ENCODE measurements around the gene RARS2.
"Not testable (repeated sequence)": the region's sequence is repeated elsewhere in the genome, so short reads cannot be mapped to it uniquely, and the experiment has no call there.

RARS2 gene

GRCh38 chr6:87617405-87617804 lies 27.6 kb upstream of the RARS2 start (continued):
- TF ChIP-seq ZSCAN23 (tag by site-specific recombination; IDR thresholded peaks at IDR 0.05) (no peak), BCL11B (tag by site-specific recombination; IDR thresholded peaks at IDR 0.05; ENCODE audit: low read depth) (no peak)

DNA sequence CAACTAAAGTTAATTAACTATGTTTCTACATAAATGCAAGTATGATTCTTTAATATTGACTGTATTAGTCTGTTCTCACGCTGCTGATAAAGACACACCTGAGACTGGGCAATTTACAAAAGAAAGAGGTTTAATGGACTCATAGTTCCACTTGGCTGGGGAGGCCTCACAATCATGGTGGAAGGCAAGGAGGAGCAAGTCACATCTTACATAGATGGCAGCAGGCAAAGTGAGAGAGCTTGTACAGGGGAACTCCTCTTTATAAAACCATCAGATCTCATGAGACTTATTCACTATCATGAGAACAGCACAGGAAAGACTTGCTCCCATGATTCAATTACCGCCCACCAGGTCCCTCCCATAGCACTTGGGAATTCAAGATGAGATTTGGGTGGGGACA lies 23.2 kb upstream of the RARS2 start:
- peaks cover 50 to 76% of the 10 kb centered on the region in 2 experiments for H3K36me3 ChIP-seq (ENCODE audit: control insufficient read depth in 2 of 2, insufficient read depth in 1 of 2, low read length in 2 of 2)
- POLR2A ChIA-PET; H3K4me1 ChIP-seq (ENCODE audit: control insufficient read depth, insufficient read depth, low read length); H3K9me3 ChIP-seq (ENCODE audit: control insufficient read depth, insufficient read depth, low read depth, low read length); CTCF ChIA-PET; H3K27ac ChIP-seq (ENCODE audit: extremely low read depth, low read depth, low read length); H3K4me3 ChIP-seq (ENCODE audit: low read depth, low read length): not testable (repeated sequence)

GRCh38 chr6:87608802-87609201 lies 19.0 kb upstream of the RARS2 start:
- POLR2A ChIA-PET: no interaction called here
- H3K4me1 ChIP-seq (ENCODE audit: control insufficient read depth, insufficient read depth, low read length): no peaks in the 10 kb centered on the region
- CTCF ChIA-PET: interaction anchor here (0.6 kb wide), 1 partner anchor 217 kb away, joined by 3 read pairs; no protein-coding TSS in a partner anchor
- TF ChIP-seq BCL11A (tag by site-specific recombination; IDR thresholded peaks at IDR 0.05; ENCODE audit: low read depth) (no peak), ZSCAN30 (tag by site-specific recombination; IDR thresholded peaks at IDR 0.05) (no peak), ZNF23 (tag by site-specific recombination; IDR thresholded peaks at IDR 0.05; ENCODE audit: borderline replicate concordance) (no peak), ZNF184 (tag by site-specific recombination; IDR thresholded peaks at IDR 0.05) (no peak), ZNF621 (tag by site-specific recombination; IDR thresholded peaks at IDR 0.05) (no peak), ZNF19 (tag by site-specific recombination; IDR thresholded peaks at IDR 0.05; ENCODE audit: low read depth) (no peak), ZNF600 (tag by site-specific recombination; IDR thresholded peaks at IDR 0.05) (no peak), ZNF366 (tag by site-specific recombination; conservative IDR thresholded peaks at IDR 0.05) (no peak), ZNF433 (tag by site-specific recombination; IDR thresholded peaks at IDR 0.05; ENCODE audit: low read depth) (no peak), ZNF837 (tag by site-specific recombination; IDR thresholded peaks at IDR 0.05) (no peak), ZNF629 (tag by site-specific recombination; IDR thresholded peaks at IDR 0.05) (no peak), SETDB1 (IDR thresholded peaks at IDR 0.05; ENCODE audit: insufficient read length, low read length) (no peak), ZNF140 (tag by site-specific recombination; IDR thresholded peaks at IDR 0.05) (no peak)
- TF ChIP-seq, protein P1, sequence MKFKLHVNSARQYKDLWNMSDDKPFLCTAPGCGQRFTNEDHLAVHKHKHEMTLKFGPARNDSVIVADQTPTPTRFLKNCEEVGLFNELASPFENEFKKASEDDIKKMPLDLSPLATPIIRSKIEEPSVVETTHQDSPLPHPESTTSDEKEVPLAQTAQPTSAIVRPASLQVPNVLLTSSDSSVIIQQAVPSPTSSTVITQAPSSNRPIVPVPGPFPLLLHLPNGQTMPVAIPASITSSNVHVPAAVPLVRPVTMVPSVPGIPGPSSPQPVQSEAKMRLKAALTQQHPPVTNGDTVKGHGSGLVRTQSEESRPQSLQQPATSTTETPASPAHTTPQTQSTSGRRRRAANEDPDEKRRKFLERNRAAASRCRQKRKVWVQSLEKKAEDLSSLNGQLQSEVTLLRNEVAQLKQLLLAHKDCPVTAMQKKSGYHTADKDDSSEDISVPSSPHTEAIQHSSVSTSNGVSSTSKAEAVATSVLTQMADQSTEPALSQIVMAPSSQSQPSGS (tag by site-specific recombination; IDR thresholded peaks at IDR 0.05; ENCODE audit: low read depth): no peak
- TF ChIP-seq, protein P2, sequence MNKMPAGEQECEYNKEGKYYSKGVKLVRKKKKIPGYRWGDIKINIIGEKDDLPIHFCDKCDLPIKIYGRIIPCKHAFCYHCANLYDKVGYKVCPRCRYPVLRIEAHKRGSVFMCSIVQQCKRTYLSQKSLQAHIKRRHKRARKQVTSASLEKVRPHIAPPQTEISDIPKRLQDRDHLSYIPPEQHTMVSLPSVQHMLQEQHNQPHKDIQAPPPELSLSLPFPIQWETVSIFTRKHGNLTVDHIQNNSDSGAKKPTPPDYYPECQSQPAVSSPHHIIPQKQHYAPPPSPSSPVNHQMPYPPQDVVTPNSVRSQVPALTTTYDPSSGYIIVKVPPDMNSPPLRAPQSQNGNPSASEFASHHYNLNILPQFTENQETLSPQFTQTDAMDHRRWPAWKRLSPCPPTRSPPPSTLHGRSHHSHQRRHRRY (tag by site-specific recombination; IDR thresholded peaks at IDR 0.05): no peak
- H3K27ac ChIP-seq (ENCODE audit: extremely low read depth, low read depth, low read length): no peak overlapping the region
- H3K9me3 ChIP-seq (ENCODE audit: control insufficient read depth, insufficient read depth, low read depth, low read length): no peaks in the 10 kb centered on the region
- peaks cover 55 to 71% of the 10 kb centered on the region in 2 experiments for H3K36me3 ChIP-seq (ENCODE audit: control insufficient read depth in 2 of 2, insufficient read depth in 1 of 2, low read length in 2 of 2)
- no peak overlapping the region for H3K4me3 ChIP-seq (ENCODE audit: low read depth, low read length)

GRCh38 chr6:87606199-87606598 lies 16.4 kb upstream of the RARS2 start:
- no peak overlapping the region for H3K4me3 ChIP-seq (ENCODE audit: low read depth, low read length)
- CTCF ChIA-PET: interaction anchor here (0.6 kb wide), 4 partner anchors 199 to 1758 kb away, joined by 3 to 4 read pairs (median 4); no protein-coding TSS in a partner anchor
- no peak overlapping the region for H3K27ac ChIP-seq (ENCODE audit: extremely low read depth, low read depth, low read length)
- peaks cover 52 to 58% of the 10 kb centered on the region in 2 experiments for H3K36me3 ChIP-seq (ENCODE audit: control insufficient read depth in 2 of 2, insufficient read depth in 1 of 2, low read length in 2 of 2)
- no peak for TF ChIP-seq ZNF433 (tag by site-specific recombination; IDR thresholded peaks at IDR 0.05; ENCODE audit: low read depth)
- TF ChIP-seq ZNF121 (tag by site-specific recombination; IDR thresholded peaks at IDR 0.05): no peak
- no peak for TF ChIP-seq ZNF311 (tag by site-specific recombination; IDR thresholded peaks at IDR 0.05; ENCODE audit: borderline replicate concordance)
- TF ChIP-seq, protein P3, sequence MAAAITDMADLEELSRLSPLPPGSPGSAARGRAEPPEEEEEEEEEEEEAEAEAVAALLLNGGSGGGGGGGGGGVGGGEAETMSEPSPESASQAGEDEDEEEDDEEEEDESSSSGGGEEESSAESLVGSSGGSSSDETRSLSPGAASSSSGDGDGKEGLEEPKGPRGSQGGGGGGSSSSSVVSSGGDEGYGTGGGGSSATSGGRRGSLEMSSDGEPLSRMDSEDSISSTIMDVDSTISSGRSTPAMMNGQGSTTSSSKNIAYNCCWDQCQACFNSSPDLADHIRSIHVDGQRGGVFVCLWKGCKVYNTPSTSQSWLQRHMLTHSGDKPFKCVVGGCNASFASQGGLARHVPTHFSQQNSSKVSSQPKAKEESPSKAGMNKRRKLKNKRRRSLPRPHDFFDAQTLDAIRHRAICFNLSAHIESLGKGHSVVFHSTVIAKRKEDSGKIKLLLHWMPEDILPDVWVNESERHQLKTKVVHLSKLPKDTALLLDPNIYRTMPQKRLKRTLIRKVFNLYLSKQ (tag by site-specific recombination; IDR thresholded peaks at IDR 0.05; ENCODE audit: borderline replicate concordance): no peak
- TF ChIP-seq ZNF146 (tag by site-specific recombination; IDR thresholded peaks at IDR 0.05): no peak
- TF ChIP-seq, protein P4, sequence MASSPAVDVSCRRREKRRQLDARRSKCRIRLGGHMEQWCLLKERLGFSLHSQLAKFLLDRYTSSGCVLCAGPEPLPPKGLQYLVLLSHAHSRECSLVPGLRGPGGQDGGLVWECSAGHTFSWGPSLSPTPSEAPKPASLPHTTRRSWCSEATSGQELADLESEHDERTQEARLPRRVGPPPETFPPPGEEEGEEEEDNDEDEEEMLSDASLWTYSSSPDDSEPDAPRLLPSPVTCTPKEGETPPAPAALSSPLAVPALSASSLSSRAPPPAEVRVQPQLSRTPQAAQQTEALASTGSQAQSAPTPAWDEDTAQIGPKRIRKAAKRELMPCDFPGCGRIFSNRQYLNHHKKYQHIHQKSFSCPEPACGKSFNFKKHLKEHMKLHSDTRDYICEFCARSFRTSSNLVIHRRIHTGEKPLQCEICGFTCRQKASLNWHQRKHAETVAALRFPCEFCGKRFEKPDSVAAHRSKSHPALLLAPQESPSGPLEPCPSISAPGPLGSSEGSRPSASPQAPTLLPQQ (tag by site-specific recombination; IDR thresholded peaks at IDR 0.05): no peak
- no peak for TF ChIP-seq BCL11B (tag by site-specific recombination; IDR thresholded peaks at IDR 0.05; ENCODE audit: low read depth)
- POLR2A ChIA-PET: no interaction called here
- H3K4me1 ChIP-seq (ENCODE audit: control insufficient read depth, insufficient read depth, low read length): no peaks in the 10 kb centered on the region
- no peaks in the 10 kb centered on the region for H3K9me3 ChIP-seq (ENCODE audit: control insufficient read depth, insufficient read depth, low read depth, low read length)
